Activated effector memory CD4-positive, alpha-beta T cell treated with Interleukin-2 at 50 U/mL for 16 hours (primary cell): Measurements from ENCODE around the gene PPIC.

Experiments used
- DNase-seq: peaks from one replicate; pipeline ENCODE4 v3.0.0-alpha.2; 2020

The PPIC gene

DNA sequence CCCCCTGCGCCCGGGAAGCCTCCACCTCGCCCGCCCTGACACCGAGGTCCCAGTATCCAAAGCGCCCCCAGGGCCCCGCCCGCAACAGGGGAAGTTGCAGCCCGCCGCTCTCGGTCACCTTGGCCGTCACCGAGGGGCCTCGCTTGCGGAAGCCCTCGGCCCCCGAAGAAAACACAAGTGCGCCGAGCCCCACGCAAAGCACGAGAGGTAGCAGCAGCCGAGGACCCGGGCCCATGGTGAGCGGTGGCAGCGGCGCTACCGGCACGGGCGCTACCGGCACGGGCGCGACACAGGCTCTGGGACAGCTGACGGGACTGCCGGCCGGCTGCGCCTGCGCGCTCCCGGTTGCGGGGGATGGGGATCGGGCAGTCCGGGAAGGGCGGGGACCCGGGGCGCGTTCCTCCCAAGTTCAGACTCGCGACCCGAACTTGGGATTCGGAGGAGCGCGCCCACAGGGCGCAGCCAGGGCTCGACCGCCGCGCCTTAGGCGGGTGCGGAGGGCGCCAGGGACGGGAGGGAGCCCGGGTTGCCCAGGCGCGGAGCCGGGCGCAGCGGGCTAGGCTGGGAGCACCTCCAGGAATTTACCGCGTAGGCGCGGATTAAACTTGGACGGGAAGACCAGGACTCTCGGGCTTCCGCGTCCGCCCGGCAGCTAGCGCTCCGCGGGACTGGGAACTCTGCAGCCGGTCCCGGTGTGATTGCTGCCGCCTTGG, at the start of gene PPIC:
Gene PPIC, minus strand, starts transcription at position 335 of the 713 bp plus-strand sequence. Its CDS starts 100 bp downstream, at position 235.
- no peak for DNase-seq

DNA sequence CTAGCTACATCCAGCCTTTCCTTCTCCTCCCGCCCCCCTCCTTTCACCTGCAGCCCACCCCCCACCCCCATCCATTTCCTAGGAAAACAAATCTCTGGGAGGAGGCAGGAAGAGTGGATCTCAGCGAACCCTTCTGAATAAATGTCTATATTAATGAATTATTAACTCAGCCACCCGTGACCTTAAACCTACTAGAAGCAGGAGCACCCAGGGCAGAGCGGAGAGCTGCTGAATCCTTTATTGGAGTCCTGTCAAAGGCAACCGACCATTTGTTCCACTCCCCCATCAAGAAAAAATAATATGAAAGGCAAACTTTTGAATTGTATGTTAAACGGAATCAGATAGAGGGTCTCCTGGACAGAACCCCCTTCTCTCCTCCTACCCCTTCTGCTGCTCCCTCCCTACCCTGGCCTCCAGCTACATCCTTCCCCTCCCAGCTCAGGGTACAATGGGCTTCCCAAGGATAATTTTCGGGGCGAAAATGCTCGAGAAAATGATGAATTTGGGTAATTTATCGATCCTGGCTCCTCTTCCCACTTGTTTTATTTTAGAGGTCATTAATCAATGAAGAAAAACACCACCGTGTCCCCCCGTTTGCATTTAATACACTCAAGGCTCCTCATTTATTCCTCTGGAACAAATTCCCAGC, 49.2 kb upstream of the PPIC start:
- no peak for DNase-seq

DNA sequence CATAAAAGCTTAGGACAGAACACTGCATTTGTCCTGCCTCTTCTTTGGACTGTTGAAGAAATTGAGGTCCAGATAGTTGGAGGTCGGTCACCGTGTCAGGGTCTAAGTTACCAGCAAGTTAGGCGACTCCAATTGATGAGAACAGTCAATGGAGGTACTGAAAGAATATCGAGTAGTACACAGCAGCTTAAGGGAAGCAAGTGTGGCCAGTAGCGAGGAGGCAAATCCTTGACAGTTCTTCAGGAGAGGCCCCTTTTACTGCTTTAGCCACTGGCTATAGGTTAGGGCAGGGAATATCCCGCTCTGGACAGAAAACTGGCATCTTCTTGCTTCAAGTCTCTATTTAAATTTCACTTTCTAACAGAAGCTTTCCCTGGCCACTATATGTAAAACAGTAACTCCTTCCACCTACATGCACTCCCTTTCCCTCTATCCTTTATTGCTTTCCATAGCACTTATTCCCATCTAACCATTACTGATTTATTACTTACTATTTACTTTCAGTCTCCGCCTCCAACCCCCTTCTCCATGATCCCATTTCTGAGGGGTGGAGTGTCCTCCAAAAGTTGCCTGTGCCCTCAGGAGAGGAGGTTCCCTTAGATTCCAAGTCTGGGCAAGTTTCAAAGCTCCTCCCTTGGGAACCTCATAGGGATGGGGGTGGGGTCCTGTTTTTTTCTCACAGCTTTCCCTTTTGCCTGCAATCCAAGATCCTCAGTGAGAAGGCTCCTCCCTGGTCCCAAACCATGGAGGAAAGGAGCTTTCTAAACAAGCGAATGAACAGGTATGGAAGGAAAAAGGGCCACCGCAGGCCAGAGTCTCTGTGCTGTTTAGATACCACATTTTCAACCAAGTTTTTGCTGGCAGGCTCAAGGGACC, 48.4 kb upstream of the PPIC start:
- no peak for DNase-seq

DNA sequence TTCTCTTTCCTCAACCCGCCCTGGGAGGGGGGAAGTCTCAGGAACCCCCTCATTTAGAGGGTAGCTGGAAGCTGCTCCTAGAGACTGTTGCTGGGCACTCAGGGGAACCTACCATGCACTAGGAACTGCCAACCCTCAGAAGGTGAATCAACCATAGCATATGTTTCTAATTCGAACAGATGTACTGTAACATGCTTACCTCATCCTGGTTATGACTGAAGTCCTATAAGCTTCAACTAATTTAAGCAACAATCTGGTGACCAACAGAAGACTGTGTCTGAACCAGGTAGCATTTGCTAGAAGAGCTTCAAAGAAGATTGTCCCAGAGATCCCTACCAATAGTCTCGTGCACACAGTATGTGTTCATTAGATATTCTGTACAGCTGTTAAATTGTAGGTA, 46.8 kb upstream of the PPIC start:
- DNase-seq = no peak

DNA sequence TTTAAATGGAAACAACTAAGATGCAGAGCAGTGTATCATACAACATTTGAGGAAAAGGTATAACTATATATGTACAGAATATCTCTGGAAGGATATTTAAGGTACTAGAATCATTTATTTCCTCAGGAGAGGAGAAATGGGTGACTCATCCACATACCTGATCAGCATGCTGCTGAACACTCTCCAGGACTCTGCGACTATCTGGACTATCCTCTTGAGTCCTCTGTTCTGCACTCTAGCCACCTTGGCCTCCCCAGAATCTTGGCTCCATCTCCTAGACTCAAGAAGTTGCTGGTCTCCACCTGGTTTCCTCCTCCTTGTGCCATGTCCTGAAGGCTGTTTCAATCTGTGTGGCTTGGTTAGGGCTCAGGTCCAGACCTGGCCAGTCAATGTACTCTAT, 43.7 kb upstream of the PPIC start:
- DNase-seq = no peak

- no peak for DNase-seq
Measured at GRCh38 chr5:123075521-123076163, 39.1 kb upstream of the PPIC start.

DNA sequence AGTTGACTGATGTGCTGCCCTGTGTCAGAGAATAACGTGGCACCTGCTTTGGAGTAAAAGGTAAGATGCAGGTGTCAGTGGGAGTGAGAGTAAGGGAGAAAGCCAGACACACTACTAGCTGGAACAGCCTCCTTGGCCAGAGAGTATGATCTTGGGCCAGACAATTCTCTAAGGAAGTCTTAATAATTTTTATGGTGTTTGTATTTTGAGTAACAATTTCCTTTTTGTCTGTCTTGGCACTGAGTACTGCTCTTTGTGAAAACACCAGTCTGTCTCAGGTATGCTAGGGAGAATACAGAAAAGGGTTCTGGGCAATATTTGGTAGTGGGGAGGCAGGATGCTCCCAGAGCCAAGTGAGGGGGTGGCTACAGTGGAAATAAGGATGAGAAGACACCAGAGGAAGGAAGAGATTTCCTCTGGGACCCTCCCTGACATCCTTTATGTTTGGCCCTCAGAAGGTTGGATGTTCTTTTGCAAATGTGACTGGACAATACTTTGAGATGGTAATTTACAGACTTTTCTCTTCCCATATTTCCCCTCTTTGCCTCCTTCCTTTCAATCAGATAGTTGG, 31.9 kb upstream of the PPIC start:
- no peak for DNase-seq

DNA sequence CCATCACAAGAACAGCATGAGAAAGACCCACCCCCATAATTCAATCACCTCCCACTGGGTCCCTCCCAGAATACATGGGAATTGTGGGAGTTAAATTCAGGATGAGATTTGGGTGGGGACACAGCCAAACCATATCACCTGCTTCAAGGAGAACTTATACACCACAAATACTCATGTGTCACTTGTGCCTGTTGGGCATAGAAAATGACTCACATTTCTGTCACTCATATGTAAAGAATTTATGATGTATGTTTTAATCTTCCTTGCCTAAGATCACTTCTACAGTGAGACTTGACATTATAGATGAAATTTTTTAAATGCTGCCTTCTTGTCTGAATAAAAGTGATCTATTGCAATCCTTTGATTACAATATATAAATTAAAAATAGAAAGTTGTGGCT, 29.5 kb upstream of the PPIC start:
- DNase-seq = no peak

- no peak for DNase-seq
Measured at GRCh38 chr5:123059455-123059854, 22.9 kb upstream of the PPIC start.

- DNase-seq = no peak
Measured at GRCh38 chr5:123051206-123051605, 14.7 kb upstream of the PPIC start.

DNA sequence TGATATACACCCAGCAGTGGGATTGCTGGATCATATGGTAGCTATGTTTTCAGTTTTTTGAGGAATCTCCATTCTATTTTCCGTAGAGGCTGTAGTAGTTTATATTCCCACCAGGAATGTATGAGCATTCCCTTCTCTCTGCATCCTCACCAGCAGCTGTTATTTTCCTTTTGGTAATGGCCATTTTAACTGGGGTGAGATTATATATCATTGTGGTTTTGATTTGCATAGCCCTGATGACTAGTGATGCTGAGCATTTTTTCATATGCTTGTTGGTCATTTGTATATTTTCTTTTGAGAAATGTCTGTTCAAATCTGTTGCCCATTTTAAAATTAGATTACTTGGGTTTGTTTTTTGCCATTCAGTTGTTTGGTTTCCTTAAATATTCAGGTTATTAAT, 11.2 kb upstream of the PPIC start:
- no peak for DNase-seq

- DNase-seq = no peak
Measured at GRCh38 chr5:123046222-123046621, 9.7 kb upstream of the PPIC start.

- no peak for DNase-seq
Measured at GRCh38 chr5:123044926-123045617, 8.5 kb upstream of the PPIC start.

- DNase-seq = no peak
Measured at GRCh38 chr5:123039673-123040072, 3.1 kb upstream of the PPIC start.

DNA sequence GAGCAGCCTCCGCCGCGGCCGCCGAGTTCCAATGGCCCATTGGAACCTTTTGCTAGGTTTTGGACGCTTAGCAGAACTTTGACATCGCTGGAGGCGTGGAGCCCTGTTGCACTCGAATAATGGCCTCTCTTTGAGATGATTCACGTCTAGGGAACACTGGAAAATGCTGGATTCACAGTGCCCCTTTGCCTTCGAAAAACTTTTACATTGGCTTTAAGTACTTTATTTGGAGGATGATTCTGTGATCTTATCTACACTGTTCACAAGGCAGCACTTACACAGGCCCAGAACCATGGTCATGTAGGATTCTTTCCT, 536 bp upstream of the PPIC start:
- no peak for DNase-seq

DNA sequence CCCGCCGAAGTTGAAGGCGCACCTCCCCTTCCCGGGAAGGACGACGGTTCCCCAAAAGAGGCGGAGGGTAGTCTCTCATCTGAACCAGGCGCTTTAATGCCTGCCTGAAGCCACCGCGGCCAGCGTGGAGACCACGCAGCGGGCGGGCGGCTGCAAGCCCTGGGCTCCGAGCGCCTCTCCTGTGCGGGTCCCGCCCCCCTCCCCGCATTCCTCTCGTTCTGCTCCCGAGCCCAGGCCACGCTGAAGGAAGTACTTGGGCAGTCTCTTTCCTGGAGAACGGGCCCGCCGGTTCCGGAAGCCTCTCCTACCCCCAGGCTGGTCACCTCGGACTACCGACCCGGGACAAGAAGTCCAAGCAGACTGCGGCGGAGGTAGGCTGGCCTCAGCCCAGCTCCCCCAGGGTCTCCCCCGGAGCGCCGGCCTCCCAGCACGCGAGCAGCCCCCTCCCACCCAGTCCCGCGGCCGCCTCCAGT, 571 bp downstream of the PPIC start:
- no peak for DNase-seq

GRCh38 chr5:123035360-123035917, 1.1 kb downstream of the PPIC start:
- DNase-seq = no peak

DNA sequence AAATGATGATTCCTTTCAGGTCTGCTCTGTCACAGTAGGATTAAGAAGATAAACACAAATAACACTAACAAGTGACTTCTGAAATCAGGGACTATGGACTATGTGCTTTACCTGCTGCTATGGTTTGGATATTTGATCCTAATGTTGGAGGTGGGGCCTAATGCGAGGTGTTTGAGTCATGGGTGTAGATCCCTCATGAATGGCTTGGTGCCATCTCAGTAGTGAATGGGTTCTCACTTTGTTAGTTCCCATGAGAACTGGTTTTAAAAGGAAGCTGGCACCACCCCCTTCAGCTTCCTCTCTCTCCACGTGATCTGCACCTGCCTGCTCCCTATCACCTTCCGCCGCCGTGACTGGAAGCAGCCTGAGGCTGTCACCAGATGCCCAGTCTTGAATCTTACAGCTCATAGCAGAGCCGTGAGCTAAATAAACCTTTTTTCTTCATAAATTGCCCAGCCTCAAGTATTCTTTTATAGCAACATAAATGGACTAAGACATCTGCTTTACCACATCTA, 3.3 kb downstream of the PPIC start:
- no peak for DNase-seq

- DNase-seq = no peak
Measured at GRCh38 chr5:123028222-123028621, 8.3 kb downstream of the PPIC start.

- no peak for DNase-seq
Measured at GRCh38 chr5:123014689-123015088, 21.8 kb downstream of the PPIC start.

- no peak for DNase-seq
Measured at GRCh38 chr5:123012321-123012720, 24.2 kb downstream of the PPIC start.

DNA sequence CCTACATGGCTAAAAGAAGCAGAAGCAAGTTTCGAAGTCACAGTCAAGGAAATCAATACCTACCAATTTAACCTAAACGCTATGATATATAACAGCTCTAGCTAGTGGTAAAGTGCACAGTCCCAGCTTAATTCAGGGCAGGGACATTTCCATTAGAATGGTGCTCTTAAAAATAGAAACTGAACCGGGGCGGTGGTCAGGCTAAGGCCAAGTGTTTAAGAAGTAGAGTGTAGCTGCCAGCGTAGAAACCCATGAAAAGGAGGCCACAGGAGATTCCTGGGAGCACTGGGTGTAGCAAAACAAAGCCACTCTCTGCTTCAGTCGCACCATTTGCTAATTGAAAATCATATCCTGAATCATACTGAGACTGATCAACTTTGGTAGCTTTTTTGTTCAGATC, 28.8 kb downstream of the PPIC start:
- no peak for DNase-seq
